T-helper 22 cell (primary cell): Measurements from ENCODE around the gene C1orf87.

ENCODE experiments used
- DNase-seq: peaks from one replicate; pipeline ENCODE4 v3.0.0-alpha.2; 2020; ENCODE audit warnings: low read depth

The C1orf87 gene

DNA sequence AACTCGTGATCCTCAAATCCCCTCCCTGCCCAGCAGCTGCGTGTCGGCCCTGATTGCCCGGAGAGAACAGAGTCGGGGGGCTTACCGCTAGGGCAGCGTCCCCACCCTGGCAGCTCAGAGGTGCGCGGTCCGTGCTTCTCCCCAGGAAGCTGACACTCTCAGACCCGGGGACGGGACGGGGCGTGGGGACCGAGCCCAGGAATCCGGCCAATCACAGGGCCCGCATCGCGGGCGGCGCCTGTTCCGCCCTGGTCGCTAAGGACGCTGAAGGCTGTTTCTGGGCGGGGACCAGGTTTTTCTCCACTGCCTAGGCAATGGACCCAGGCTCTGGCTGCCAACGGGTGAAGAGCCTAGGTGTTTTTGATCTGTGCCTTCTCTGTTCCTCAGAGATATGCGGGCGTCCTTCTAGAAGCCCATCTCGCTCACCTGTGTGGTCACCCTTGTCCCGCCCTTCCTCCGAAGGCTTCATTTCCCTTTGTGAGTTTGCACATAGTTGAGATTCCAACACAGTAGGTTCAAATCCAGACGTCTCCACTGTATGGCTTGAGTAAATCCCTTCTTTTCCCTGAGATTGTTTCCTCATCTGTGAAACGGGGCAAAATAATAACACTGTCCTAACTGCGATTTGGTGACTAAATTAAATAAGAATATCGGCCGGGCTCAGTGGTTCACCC, at the start of gene C1orf87:
Gene C1orf87 (minus strand): TSS at position 166 of the 674 bp plus-strand sequence. CDS start 1,127 bp downstream, outside the sequence.
- DNase-seq: no peak

DNA sequence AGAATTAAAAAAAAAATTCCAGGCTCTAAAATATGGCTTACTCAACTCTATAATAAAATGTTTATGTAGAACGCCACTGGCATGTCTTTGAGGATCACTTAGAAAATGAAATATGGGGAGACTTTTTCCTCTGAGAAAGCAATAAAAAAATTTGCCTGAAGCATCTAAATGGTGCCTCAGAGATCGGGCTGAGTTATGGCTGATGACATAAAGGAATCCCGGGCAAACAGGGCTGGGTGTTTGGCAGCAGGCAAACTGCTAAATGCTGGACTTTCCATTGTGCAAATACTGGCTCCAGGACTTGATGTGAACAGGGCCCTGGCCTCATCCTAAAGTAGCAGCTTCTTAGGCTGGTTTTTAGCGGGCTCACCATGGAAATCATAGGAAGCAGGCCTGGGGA, 44.5 kb upstream of the C1orf87 start:
- DNase-seq: no peak

DNA sequence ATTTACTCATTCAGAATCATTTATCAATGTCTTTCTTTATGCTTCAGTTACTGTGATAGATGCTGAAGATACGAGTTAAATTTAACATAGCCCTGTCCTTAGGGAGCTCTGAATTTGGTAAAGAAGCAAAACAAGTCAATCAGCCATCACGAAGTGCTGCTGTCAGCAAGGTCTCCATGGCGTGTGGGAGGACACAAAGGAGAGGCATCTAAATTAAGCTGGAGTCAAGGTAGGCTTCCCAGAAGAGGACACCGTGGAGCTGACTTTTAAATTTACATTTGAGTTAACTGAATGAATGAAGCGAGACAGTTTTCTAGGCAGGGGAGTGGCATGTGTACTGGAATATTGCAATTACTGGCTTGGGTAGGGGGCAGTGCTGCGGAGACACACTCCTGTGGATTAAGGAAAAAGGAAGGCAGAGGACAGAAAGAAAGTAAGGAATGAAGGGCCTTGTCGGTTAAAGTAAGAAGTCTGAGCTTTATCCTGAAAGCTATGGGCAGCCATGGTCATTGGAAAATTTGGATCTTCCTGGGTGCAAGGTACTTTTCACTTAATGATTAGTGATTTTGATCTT, 41.3 kb upstream of the C1orf87 start:
- DNase-seq: no peak

DNA sequence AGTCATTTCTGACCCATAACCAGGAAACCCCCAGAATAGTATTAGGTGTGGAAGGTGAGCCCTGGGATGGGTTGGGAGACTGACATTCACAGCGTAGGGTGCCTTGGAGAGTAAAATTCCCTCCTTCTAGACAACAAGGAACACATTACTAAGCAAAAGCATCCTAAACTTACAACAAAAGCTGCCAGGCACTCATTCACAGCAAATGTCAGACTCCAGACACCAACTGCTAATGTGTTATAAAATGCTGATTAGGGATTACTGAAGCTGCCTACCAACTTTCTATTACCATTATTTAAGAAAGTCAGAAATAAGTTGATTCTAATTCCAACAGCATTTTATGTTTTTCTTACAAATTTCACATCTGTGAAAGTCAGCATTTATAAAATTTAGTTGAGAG, 40.0 kb upstream of the C1orf87 start:
- DNase-seq: no peak

DNA sequence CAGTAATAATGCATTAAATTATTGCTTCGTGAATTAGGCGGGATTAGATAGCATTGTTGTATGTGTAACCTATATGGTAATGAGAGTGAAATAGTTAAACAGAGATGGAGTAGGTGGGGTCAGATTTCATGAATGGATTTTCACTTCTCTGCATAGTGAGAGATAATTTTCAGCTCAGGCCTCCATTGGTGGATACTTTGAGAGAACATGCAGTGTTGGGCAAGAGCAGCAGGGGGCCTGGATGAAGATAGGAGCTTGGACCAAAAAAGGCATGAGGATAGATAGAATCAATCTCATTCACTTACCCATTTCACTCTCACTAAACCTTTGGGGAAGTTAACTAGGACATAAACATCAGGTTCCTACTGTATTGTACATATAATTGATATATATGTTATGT, 39.5 kb upstream of the C1orf87 start:
- no peak for DNase-seq

DNA sequence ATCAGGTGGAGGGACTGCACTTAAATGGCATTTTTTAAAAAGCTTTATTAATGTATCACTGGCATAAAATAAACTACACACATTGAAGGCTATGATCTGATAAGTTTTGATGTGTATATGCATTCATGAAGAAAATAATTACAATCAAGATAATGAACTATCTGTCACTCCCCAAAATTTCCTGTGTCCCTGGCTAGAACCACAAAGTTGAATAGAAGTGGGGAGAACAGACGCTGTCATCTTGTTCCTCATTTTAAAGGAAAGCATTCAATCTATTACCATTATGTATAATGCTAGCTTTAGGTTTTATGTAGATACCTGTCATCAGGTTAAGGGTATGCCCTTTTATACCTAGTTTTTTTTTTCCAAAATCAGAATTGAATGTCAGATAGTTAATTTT, 38.1 kb upstream of the C1orf87 start:
- DNase-seq: no peak

GRCh38 chr1:60111118-60111517, 37.5 kb upstream of the C1orf87 start:
- DNase-seq: no peak

DNA sequence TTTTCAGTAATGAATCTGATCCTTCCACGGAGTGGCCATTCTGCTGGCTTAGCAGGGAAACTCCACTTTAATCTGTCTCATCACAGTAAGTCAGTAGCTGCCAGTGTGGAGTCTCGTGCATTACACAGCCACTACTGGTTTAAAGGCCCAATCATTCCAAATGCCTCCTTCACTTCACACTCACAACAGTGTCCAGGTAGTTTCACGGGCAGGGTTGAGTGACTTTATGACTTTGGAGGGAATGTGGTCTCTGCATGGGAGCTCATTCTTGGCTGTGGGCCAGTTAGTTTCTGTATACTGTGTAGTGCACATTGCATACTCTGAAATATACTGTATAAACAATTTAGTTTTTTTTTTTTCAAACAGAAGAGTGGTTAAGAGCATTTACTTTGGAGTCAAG, 34.6 kb upstream of the C1orf87 start:
- no peak for DNase-seq

GRCh38 chr1:60103186-60103585, 29.6 kb upstream of the C1orf87 start:
- no peak for DNase-seq

DNA sequence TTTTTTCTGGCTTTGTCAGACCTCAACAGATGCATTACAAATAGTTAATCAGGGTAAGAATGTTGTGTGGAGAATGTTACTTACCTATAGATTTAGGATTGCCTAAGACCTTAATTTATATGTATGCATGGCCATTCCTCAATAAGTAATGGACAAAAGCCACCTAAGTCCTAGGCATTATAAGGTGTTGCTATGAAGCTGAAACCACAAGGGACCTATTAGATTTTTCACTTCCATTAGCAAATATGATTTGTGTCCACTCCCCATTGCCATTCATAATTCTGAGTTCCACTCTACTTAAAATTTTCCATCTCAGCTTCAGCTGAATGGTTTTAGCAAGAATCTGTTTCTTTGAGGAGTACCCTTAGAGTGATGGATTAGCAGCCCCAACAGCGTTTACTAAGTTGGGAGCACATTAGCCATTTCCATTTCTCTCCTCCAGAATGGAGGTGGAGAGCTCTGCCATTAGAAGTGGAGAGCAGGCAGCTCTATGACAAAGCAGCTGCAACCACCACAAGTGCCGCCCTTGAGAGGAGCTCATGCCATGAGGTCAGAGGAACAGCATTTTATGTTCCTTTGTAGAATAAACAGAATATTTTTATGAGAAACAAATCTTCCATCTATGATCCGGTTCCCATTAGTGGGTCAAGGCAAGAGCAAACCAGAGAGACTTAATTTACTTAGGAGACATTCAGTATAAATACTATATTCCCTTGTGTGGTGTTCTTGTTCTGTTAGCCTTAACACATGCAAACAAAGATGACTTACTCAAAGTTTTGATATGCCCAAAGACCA, 28.9 kb upstream of the C1orf87 start:
- DNase-seq: no peak

GRCh38 chr1:60101516-60101915, 27.9 kb upstream of the C1orf87 start:
- DNase-seq: no peak

GRCh38 chr1:60091195-60091715, 17.7 kb upstream of the C1orf87 start:
- DNase-seq: no peak

DNA sequence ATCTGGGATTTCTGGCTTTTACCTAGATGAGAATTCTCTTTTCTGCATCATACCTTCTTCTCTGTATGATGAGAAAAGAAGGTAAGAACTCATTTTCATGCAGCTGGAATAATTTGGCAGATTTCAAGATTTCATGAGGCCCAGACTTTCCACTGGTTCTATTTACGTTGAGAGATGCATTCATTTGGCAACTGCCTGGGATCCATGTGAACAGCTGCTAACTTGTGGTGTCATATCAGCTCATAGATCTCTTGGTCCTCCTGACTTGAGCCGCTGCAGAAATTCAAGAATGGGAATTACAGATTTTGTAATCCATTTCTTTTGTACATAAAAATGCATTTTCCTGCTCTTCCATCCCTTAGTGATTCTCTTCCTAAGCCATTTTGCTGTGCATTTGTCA, 17.1 kb upstream of the C1orf87 start:
- no peak for DNase-seq

GRCh38 chr1:60088620-60089155, 15.1 kb upstream of the C1orf87 start:
- no peak for DNase-seq

DNA sequence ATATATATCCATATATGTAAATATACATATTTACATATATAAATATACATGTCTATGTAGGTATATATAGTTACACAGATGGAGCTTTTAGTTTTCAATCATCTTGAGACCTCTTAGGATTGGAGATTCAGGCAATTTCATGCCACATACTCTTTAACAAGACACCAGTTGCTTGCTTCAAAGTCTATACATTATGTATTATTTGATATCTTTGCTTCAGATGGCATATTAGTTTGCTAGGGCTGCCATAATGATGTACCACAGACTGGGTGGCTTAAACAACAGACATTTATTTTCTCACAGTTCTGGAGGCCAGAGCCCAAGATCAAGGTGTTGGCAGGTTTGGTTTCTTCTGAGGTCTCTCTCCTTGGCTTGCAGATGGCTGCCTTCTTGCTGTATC, 14.1 kb upstream of the C1orf87 start:
- no peak for DNase-seq

- no peak for DNase-seq
Measured at GRCh38 chr1:60078182-60078581, 4.6 kb upstream of the C1orf87 start.

DNA sequence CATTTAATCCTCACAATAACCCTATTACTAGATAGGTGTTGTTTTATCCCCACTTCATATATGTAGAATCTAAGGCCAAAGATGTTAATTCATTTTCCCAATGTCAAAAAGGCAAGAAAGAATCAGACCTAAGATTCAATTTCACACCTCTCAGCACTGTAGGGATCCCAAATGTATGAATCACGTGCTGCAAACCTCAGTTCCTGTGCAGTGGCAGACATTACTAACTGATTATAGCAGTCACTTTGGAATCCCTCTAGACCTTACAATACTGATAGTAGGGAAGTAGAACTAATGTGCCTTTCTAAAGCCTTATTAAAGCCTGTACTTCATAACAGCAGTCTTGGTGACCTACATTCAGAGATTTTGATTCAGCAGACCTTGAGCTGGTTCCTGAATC, 2.3 kb downstream of the C1orf87 start:
- DNase-seq: no peak

GRCh38 chr1:60069691-60070090, 3.9 kb downstream of the C1orf87 start:
- no peak for DNase-seq

DNA sequence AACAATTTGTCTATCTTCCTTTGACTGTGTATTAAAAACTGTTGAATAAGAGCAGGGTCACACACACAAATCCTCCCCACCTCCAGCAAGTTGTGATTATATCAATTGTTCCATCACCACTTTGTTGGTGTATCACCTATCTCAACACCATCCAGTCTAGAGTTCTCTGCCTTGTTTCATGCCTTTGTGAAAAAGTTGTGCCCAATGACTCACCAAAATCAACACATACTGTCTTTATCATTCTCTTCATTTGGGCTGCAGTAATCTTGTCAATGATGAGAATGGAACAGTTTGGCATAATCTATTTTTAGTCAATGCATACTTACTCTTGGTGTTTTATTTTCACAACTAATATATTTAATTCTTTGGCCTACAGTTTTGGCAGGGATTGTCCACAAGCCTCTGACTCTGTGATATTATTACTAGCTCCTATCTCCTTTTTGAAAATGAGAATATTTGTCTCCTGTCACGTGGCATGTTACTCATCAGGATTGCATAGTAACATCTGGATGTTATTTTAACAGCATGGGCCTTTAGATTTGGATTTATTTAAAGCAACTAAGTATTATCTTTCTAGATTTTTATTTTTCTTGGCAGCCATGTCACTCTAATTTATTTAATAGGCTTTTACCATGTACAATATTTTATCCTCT, 5.1 kb downstream of the C1orf87 start:
- DNase-seq: no peak

- no peak for DNase-seq
Measured at GRCh38 chr1:60066001-60066400, 7.6 kb downstream of the C1orf87 start.

DNA sequence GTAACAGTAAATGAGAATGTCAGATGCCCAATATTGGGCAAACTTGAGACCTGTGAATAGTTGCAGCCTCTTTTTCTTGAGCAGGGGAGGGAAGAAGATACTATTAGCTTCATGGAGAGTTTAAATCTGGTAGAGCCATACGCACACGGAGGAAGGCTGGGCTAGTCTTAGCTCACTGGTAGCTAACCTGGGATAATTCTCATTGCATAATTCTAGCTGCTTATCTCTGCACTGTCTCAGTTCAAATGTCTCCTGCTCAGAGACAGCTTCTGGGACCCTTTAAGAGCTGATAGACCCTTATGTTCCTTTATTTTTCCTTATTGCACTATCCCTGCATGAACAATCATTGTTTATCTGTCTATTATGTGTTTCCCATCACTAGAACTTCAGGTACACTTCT, 8.4 kb downstream of the C1orf87 start:
- no peak for DNase-seq

GRCh38 chr1:60063561-60063960, 10.0 kb downstream of the C1orf87 start:
- DNase-seq: no peak
